OCI-LY7 (cell line): ENCODE data around the gene LRRC75B.
"Not testable (repeated sequence)": the region's sequence is repeated elsewhere in the genome, so short reads cannot be mapped to it uniquely, and the experiment has no call there.

Experiments used
- EZH2phosphoT487 ChIP-seq: fragments of 200-600 bp; sonication (generic); IDR thresholded peaks from 2 replicates; pipeline ENCODE4 v1.6.1; 2018; ENCODE audit warnings: low read depth, borderline replicate concordance, mild to moderate bottlenecking, mixed run types, antibody characterized with exemption, low read length, moderate library complexity, mixed read lengths
- TF ChIP-seq, protein P1 (sequence below): fragments of 200-600 bp; sonication (generic); conservative IDR thresholded peaks from 2 replicates; pipeline ENCODE4 v1.5.1; 2014; ENCODE audit warnings: mild to moderate bottlenecking, antibody characterized with exemption, low read length, moderate library complexity, mixed read lengths

DNA sequence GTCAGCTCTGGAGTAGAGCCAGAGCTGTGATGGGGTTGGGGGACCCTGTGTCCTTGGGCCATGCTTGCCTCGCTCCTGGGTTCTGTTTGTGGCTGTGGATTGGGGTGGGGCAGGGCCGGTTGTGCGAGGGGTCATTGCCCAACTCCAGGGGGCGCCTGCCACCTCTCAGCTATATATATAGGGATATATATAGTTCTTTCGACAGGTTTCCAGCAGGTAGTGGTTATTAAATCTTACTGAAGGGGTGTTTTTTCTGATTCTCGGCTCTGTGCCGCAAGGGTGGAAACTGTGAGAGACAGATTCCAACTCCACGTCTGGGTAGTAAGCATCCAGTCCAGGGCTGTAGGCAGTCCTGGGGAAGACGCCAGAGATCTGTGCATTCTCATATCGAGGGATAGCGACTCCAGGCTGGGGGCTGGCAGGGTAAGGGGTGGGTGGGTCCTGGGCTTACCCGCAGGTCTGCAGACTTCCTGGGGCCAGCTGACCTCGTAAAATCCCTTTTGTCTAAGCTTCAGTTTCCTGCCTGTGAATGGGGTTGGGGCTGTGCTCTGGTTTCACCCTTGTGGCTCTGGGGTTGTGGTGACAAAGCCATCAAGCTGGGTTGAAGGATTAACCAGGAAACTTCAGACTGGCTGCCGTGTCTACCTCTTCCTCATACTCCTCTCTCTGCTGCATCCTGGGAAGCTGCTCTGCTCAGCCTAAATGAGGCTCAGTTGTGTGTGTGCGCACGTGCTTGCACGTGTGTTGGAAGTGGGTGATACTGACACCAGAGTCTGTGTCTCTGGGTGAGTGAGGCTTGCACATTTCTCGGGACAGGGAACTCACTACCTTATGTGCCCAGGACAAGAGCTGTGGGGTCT is 11.1 kb upstream of the LRRC75B start:
- TF ChIP-seq, protein P1, sequence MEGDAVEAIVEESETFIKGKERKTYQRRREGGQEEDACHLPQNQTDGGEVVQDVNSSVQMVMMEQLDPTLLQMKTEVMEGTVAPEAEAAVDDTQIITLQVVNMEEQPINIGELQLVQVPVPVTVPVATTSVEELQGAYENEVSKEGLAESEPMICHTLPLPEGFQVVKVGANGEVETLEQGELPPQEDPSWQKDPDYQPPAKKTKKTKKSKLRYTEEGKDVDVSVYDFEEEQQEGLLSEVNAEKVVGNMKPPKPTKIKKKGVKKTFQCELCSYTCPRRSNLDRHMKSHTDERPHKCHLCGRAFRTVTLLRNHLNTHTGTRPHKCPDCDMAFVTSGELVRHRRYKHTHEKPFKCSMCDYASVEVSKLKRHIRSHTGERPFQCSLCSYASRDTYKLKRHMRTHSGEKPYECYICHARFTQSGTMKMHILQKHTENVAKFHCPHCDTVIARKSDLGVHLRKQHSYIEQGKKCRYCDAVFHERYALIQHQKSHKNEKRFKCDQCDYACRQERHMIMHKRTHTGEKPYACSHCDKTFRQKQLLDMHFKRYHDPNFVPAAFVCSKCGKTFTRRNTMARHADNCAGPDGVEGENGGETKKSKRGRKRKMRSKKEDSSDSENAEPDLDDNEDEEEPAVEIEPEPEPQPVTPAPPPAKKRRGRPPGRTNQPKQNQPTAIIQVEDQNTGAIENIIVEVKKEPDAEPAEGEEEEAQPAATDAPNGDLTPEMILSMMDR = peak; percentile 52
- TF ChIP-seq EZH2phosphoT487 = not testable (repeated sequence)
